Keratinocyte (primary cell): ENCODE data around the gene ALOX5AP. TPM values are rescaled to one million over a fixed set of nuclear protein-coding genes. Genes with fewer than 3 reads are reported as not detected.

ENCODE experiments used
- DNase-seq: peaks from one replicate; pipeline ENCODE4 v3.0.0-alpha.2; 2011; ENCODE audit warnings: low read depth, missing footprints, low spot score
- FAIRE-seq: peaks from 2 replicates; lab custom pipeline; 2011; peaks lifted over from hg19 to GRCh38; lab: Jason Lieb, UNC
- H2AFZ ChIP-seq: 2 replicates; pipeline ENCODE4 v1.6.0; 2012; ENCODE audit warnings: low read length, control low read depth, inconsistent platforms; ENCODE audit not compliant: control insufficient read depth
- H3K27ac ChIP-seq: 2 replicates; pipeline ENCODE4 v1.5.1; 2011; ENCODE audit warnings: low read length; ENCODE audit not compliant: control insufficient read depth, insufficient read depth
- H3K27me3 ChIP-seq: 3 replicates; pipeline ENCODE4 v1.6.0; 2011; ENCODE audit warnings: low read length; ENCODE audit not compliant: control insufficient read depth, insufficient read depth; ENCODE audit errors: extremely low read depth
- H3K36me3 ChIP-seq, 2 experiments: 2 replicates in 1 of 2; 3 replicates in 1 of 2; pipeline ENCODE4 v1.5.1; 2011; ENCODE audit warnings: low read length in 2 of 2, mild to moderate bottlenecking in 1 of 2; ENCODE audit not compliant: control insufficient read depth in 2 of 2, insufficient read depth in 2 of 2; ENCODE audit errors: extremely low read depth in 1 of 2
- H3K4me1 ChIP-seq: 3 replicates; pipeline ENCODE4 v1.5.1; 2011; ENCODE audit warnings: low read length; ENCODE audit not compliant: control insufficient read depth, insufficient read depth; ENCODE audit errors: extremely low read depth
- H3K4me2 ChIP-seq: 3 replicates; pipeline ENCODE4 v1.6.0; 2011; ENCODE audit warnings: low read depth, low read length; ENCODE audit not compliant: control insufficient read depth, insufficient read depth; ENCODE audit errors: extremely low read depth
- H3K4me3 ChIP-seq, 3 experiments: fragments of 200-600 bp in 1 of 3; sonication (generic) in 1 of 3; 2 replicates in 2 of 3; 3 replicates in 1 of 3; pipeline ENCODE4 v1.5.1; 2011 to 2016; ENCODE audit warnings: low read length in 3 of 3, mild to moderate bottlenecking in 3 of 3, control low read depth in 2 of 3, inconsistent platforms in 1 of 3, low read depth in 1 of 3, mixed read lengths in 1 of 3, mixed run types in 1 of 3, moderate library complexity in 1 of 3; ENCODE audit not compliant: control insufficient read depth in 2 of 3, insufficient read depth in 2 of 3; ENCODE audit errors: extremely low read depth in 1 of 3
- H3K79me2 ChIP-seq: 2 replicates; pipeline ENCODE4 v1.6.0; 2012; ENCODE audit warnings: low read length; ENCODE audit not compliant: control insufficient read depth, insufficient read depth
- H3K9ac ChIP-seq: 3 replicates; pipeline ENCODE4 v1.6.0; 2011; ENCODE audit warnings: low read length; ENCODE audit not compliant: control insufficient read depth, insufficient read depth; ENCODE audit errors: extremely low read depth
- H3K9me1 ChIP-seq: 3 replicates; pipeline ENCODE4 v1.6.0; 2011; ENCODE audit warnings: low read length; ENCODE audit not compliant: control insufficient read depth, insufficient read depth; ENCODE audit errors: extremely low read depth
- H3K9me3 ChIP-seq: 2 replicates; pipeline ENCODE4 v1.5.1; 2012; ENCODE audit warnings: low read depth, low read length; ENCODE audit not compliant: control insufficient read depth
- H4K20me1 ChIP-seq: 3 replicates; pipeline ENCODE4 v1.6.0; 2011; ENCODE audit warnings: low read length; ENCODE audit not compliant: control insufficient read depth, insufficient read depth; ENCODE audit errors: extremely low read depth
- EZH2 ChIP-seq: IDR thresholded peaks from one replicate; pipeline ENCODE4 v1.6.1; 2012; ENCODE audit warnings: inconsistent platforms, mild to moderate bottlenecking, low read length, moderate library complexity
- dilution Hi-C: fragments of 300-500 bp; cut with MboI; formaldehyde crosslinking; loops from one replicate; pipeline ENCODE4 v1.7.0; 2020; ENCODE audit warnings: low sequenced_read_pairs; ENCODE audit not compliant: extremely low pct_ligation_motif_present
- polyA plus RNA-seq, 5 experiments: library from polyadenylated mRNA; depleted of rRNA in 3 of 5; stranded (reverse) in 3 of 5; stranded (forward) in 1 of 5; unstranded in 1 of 5; fragments of >200 nt; gene quantifications; 1 replicate in 1 of 5; 2 replicates in 3 of 5; 3 replicates in 1 of 5; pipeline versions ENCODE4 v1.2.1 to v1.2.3, GENCODE V29; 2011 to 2012; ENCODE audit warnings: missing spikeins in 2 of 5, low read depth in 1 of 5, low replicate concordance in 1 of 5
- TF ChIP-seq, protein P1 (sequence below), 3 experiments: IDR thresholded peaks in 1 of 3; conservative IDR thresholded peaks in 1 of 3; optimal IDR thresholded peaks in 1 of 3; 2 replicates in 2 of 3; 3 replicates in 1 of 3; pipeline versions ENCODE3 to v1.5.1; 2011; ENCODE audit warnings: low read length in 3 of 3, mild to moderate bottlenecking in 3 of 3, moderate library complexity in 2 of 3, control low read depth in 1 of 3, inconsistent platforms in 1 of 3; ENCODE audit not compliant: insufficient read depth in 2 of 3; ENCODE audit errors: extremely low read depth in 1 of 3

The ALOX5AP gene
- polyA plus RNA-seq, 1 donor (not counting 4 experiments of a cell fraction or from before 2014, with no cell fraction given): 0.31 TPM

DNA sequence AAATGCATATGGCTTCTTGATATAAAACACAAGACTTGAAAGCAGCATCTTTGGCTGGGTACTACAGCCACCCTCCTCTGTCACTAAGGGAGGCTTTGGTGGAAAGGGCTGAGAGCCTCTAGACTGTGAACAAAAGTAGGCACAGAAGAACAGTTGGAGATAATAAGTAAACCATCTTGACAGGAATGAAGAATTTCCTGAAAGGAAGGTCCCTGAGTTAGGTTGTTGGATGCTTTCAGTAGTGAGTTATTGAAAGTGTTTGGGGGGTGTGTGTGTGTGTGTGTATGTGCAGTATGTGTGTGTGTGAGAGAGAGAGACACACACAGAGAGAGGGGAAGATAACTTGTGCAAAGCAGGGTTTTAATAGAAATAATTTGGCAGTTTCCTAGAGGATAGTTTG, 38.2 kb downstream of the ALOX5AP start:
- no peaks in the 10 kb centered on the region for H4K20me1 ChIP-seq
- DNase-seq: no peak
- H2AFZ ChIP-seq: no peak overlapping the region
- TF ChIP-seq, protein P1, sequence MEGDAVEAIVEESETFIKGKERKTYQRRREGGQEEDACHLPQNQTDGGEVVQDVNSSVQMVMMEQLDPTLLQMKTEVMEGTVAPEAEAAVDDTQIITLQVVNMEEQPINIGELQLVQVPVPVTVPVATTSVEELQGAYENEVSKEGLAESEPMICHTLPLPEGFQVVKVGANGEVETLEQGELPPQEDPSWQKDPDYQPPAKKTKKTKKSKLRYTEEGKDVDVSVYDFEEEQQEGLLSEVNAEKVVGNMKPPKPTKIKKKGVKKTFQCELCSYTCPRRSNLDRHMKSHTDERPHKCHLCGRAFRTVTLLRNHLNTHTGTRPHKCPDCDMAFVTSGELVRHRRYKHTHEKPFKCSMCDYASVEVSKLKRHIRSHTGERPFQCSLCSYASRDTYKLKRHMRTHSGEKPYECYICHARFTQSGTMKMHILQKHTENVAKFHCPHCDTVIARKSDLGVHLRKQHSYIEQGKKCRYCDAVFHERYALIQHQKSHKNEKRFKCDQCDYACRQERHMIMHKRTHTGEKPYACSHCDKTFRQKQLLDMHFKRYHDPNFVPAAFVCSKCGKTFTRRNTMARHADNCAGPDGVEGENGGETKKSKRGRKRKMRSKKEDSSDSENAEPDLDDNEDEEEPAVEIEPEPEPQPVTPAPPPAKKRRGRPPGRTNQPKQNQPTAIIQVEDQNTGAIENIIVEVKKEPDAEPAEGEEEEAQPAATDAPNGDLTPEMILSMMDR (optimal IDR thresholded peaks at IDR 0.05 in 1 of 3, IDR thresholded peaks at IDR 0.05 in 1 of 3, conservative IDR thresholded peaks at IDR 0.05 in 1 of 3; ENCODE audit: extremely low read depth in 1 of 3, insufficient read depth in 2 of 3, low read length in 3 of 3): no peak
- no peak for TF ChIP-seq EZH2
- no peak for FAIRE-seq
- no peaks in the 10 kb centered on the region for H3K4me1 ChIP-seq
- no peaks in the 10 kb centered on the region for H3K9me1 ChIP-seq
- no peaks in the 10 kb centered on the region for H3K9me3 ChIP-seq
- no peak overlapping the region for H3K9ac ChIP-seq
- no peaks in the 10 kb centered on the region for H3K36me3 ChIP-seq
- H3K27ac ChIP-seq: no peak overlapping the region
- H3K79me2 ChIP-seq: no peaks in the 10 kb centered on the region
- dilution Hi-C loops: no loop called here
- no peaks in the 10 kb centered on the region for H3K27me3 ChIP-seq
- no peak overlapping the region for H3K4me2 ChIP-seq
- no peak overlapping the region for H3K4me3 ChIP-seq

DNA sequence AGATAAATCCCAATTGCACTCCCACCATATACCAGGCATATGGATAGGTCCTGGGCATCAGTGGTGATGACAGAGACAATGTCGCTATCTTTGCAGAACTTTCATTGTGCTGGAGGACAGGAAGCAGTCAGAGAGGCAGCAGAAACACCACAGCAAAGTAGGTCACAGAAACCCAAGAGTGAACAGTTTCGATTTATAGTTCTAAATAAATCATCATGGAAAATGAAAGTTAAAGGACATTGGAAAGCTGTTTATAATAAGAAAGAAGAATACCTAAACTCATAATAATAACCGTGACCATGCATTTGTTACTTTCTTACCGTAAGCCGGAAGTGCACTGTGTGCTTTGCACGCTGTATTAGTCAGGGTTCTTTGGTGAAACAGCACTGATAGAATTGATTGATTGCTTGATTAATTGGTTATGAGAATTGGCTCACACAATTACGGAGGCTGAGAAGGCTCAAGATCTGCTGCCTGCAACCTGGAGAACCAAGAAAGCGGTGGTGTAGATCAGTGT, 38.9 kb downstream of the ALOX5AP start:
- H3K79me2 ChIP-seq: no peaks in the 10 kb centered on the region
- no peaks in the 10 kb centered on the region for H4K20me1 ChIP-seq
- peaks cover under 1% of the 10 kb centered on the region for H3K27me3 ChIP-seq
- dilution Hi-C loops: no loop called here
- H3K27ac ChIP-seq: no peak overlapping the region
- H3K9me1 ChIP-seq: no peaks in the 10 kb centered on the region
- no peaks in the 10 kb centered on the region for H3K4me1 ChIP-seq
- TF ChIP-seq, protein P1 (optimal IDR thresholded peaks at IDR 0.05 in 1 of 3, IDR thresholded peaks at IDR 0.05 in 1 of 3, conservative IDR thresholded peaks at IDR 0.05 in 1 of 3; ENCODE audit: extremely low read depth in 1 of 3, insufficient read depth in 2 of 3, low read length in 3 of 3): no peak
- no peak for TF ChIP-seq EZH2
- H3K9me3 ChIP-seq: no peaks in the 10 kb centered on the region
- H3K4me3 ChIP-seq: no peak overlapping the region
- no peaks in the 10 kb centered on the region for H3K36me3 ChIP-seq
- H3K9ac ChIP-seq: no peak overlapping the region
- DNase-seq: no peak
- H2AFZ ChIP-seq: no peak overlapping the region
- FAIRE-seq: no peak
- H3K4me2 ChIP-seq: no peak overlapping the region
